Vagina (tissue), 2 donors: Measurements from ENCODE around the gene LANCL3. TPM values are rescaled to one million over a fixed set of nuclear protein-coding genes. Genes with fewer than 3 reads are reported as not detected.

Source experiments
- DNase-seq, 2 donors: peaks; one replicate each; pipeline ENCODE4 v3.0.0-alpha.2; 2017; ENCODE audit errors: extremely low spot score in 2 of 2
- H3K27ac ChIP-seq: fragments of 200-600 bp; sonication (generic); one replicate; pipeline ENCODE4 v1.5.1; 2019
- H3K27me3 ChIP-seq: fragments of 200-600 bp; sonication (generic); one replicate; pipeline ENCODE4 v1.5.1; 2019
- H3K36me3 ChIP-seq, 2 donors: fragments of 200-600 bp; sonication (generic); one replicate each; pipeline ENCODE4 v1.5.1; 2017 to 2019
- H3K4me1 ChIP-seq: fragments of 200-600 bp; sonication (generic); one replicate; pipeline ENCODE4 v1.5.1; 2019
- H3K4me3 ChIP-seq, 2 donors: fragments of 200-600 bp; sonication (generic); 1 replicate in 1 of 2; 2 replicates in 1 of 2; pipeline ENCODE4 v1.5.1; 2016 to 2019
- H3K9me3 ChIP-seq: fragments of 200-600 bp; sonication (generic); one replicate; pipeline ENCODE4 v1.5.1; 2019
- POLR2A ChIP-seq, 2 donors: fragments of 450-650 bp; IDR thresholded peaks; one replicate each; pipeline ENCODE4 v1.6.1; 2017; ENCODE audit warnings: antibody characterized with exemption in 2 of 2, mild to moderate bottlenecking in 2 of 2, moderate library complexity in 2 of 2
- POLR2AphosphoS5 ChIP-seq, 2 donors: sonication (generic); formaldehyde crosslinking; IDR thresholded peaks; one replicate each; pipeline ENCODE4 v1.9.0; 2017; ENCODE audit warnings: antibody characterized with exemption in 2 of 2, mild to moderate bottlenecking in 2 of 2, low read depth in 1 of 2; ENCODE audit not compliant: insufficient read depth in 1 of 2
- intact Hi-C: fragments of 100-400 bp; cut with DNase I; formaldehyde crosslinking; loops from one replicate; pipeline ENCODE4 v1.15.1; 2023
- total RNA-seq: library from RNA; depleted of rRNA; stranded (reverse); fragments of >200 nt; gene quantifications from one replicate; pipeline ENCODE4 v1.2.3, GENCODE V29; 2016
- TF ChIP-seq, protein P1 (sequence below), 3 experiments: fragments of 450-650 bp in 2 of 3; fragments of 200-600 bp in 1 of 3; sonication (generic) in 1 of 3; IDR thresholded peaks; one replicate each; pipeline ENCODE4 v1.5.1; 2017 to 2019; ENCODE audit warnings: antibody characterized with exemption in 3 of 3, mild to moderate bottlenecking in 2 of 3, moderate library complexity in 2 of 3

LANCL3 gene
- total RNA-seq, 1 donor from 2014 or later: 2.5 TPM

DNA sequence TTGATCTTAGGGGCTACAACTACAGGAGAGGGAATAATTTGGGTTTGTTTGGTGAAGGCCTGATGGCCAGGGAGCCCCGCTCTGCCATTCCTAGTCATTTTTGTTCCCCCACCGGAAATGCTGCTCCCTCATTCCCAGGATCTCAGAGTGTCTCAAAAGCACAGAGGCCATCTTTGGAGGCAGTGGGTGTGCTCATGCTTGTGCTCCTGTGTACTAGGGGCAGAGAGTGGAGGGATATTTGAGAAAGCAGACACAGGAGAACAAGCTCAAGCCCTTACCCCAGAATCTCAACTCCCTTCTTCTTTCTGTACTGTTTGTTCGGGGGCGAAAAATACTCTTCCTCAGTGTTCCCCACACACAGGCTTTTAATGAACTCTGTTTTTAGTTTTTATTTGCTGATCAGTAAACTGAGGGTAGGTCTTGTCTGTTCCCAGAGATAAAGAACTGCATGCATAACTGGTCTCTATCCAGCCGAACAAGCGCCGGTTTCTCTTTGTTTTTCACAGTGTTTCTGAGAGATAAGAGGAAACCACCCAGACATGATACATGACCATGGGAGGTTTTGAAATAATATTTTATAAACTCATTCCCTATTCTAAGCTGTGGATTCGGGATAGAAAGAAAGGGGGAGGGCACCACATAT is 81.2 kb downstream of the LANCL3 start:
- Histone ChIP-seq H3K4me1 (no peaks in the 10 kb centered on the region), H3K4me3 (no peak overlapping the region), H3K27me3 (no peaks in the 10 kb centered on the region), H3K9me3 (no peaks in the 10 kb centered on the region), H3K27ac (no peak overlapping the region), H3K36me3 (no peaks in the 10 kb centered on the region)
- TF ChIP-seq POLR2A (IDR thresholded peaks at IDR 0.05): no peak
- TF ChIP-seq, protein P1, sequence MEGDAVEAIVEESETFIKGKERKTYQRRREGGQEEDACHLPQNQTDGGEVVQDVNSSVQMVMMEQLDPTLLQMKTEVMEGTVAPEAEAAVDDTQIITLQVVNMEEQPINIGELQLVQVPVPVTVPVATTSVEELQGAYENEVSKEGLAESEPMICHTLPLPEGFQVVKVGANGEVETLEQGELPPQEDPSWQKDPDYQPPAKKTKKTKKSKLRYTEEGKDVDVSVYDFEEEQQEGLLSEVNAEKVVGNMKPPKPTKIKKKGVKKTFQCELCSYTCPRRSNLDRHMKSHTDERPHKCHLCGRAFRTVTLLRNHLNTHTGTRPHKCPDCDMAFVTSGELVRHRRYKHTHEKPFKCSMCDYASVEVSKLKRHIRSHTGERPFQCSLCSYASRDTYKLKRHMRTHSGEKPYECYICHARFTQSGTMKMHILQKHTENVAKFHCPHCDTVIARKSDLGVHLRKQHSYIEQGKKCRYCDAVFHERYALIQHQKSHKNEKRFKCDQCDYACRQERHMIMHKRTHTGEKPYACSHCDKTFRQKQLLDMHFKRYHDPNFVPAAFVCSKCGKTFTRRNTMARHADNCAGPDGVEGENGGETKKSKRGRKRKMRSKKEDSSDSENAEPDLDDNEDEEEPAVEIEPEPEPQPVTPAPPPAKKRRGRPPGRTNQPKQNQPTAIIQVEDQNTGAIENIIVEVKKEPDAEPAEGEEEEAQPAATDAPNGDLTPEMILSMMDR (IDR thresholded peaks at IDR 0.05): no peak
- TF ChIP-seq POLR2AphosphoS5 (IDR thresholded peaks at IDR 0.05; ENCODE audit: insufficient read depth in 1 of 2, low read depth in 1 of 2): no peak
- intact Hi-C loops: no loop called here
- DNase-seq: no peak

DNA sequence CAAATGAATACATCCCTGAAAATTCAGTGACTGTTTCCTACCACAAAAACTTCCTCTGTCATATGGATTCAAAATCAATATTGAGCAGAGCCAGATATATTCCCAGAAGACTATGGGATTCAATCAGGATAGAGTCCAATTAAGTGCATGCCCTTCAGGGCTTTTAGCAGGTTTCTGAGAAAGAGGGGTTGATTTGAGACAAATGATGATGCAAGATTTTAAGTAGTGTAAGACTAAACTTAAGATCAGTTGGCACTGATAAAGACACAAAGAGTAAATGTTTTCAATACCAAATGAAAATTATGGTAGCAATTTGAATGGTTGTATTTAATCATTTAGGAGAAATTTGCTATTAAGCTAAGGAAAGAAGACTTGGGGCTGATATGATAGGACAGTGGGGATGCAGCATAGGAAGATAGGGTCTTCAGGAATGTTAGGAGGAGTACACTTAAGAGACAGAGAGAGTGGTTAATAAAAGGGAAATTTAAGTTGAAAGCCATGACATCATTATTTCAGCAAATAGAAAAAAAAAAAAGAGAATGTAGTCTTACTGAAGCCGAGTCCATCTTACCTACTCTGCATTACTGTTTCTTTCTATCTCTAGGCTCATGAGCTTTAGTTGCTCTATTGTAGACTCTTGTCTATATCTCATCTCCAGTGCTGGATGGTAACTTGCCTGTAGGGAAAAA is 82.1 kb downstream of the LANCL3 start:
- Histone ChIP-seq H3K4me3 (no peak overlapping the region), H3K27ac (no peak overlapping the region), H3K36me3 (no peaks in the 10 kb centered on the region), H3K27me3 (no peaks in the 10 kb centered on the region), H3K4me1 (no peaks in the 10 kb centered on the region), H3K9me3 (no peaks in the 10 kb centered on the region)
- intact Hi-C loops: no loop called here
- no peak for DNase-seq
- TF ChIP-seq POLR2AphosphoS5 (IDR thresholded peaks at IDR 0.05; ENCODE audit: insufficient read depth in 1 of 2, low read depth in 1 of 2) (no peak), POLR2A (IDR thresholded peaks at IDR 0.05) (no peak)
- TF ChIP-seq, protein P1 (IDR thresholded peaks at IDR 0.05): no peak

DNA sequence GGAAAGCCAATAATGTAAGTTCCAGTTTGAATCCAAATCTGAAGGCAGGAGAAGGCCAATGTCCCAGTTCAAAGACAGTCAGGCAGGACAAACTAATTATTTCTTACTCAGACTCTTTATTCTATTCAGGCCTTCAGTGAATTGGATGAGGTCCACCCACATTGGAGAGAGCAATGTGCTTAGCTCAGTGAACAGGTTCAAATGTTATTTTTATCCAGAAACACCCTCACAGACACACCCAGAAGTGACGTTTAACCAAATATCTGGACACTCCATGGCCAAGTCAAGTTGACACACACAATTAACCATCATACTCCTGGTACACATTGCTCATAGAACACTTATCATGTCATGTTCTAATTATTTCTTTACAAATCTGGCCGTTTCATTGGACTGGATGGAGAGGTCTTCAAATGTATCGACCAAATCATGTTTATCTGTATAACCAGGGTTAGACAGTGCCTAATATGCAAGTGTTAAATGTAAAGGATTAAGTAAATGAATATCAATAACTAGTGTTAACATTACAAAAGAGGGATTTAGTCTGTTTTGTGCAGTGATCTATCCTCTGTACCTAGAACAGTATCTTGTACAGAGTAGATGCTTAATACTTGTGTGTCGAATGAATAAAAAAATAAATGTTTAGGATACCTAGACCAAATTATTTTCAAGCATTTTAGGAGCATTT is 87.0 kb downstream of the LANCL3 start:
- no peaks in the 10 kb centered on the region for H3K36me3 ChIP-seq
- H3K9me3 ChIP-seq: no peaks in the 10 kb centered on the region
- no peaks in the 10 kb centered on the region for H3K27me3 ChIP-seq
- intact Hi-C loops: no loop called here
- no peaks in the 10 kb centered on the region for H3K4me1 ChIP-seq
- DNase-seq: no peak
- H3K27ac ChIP-seq: no peak overlapping the region
- H3K4me3 ChIP-seq: no peak overlapping the region
- TF ChIP-seq POLR2A (IDR thresholded peaks at IDR 0.05) (no peak), POLR2AphosphoS5 (IDR thresholded peaks at IDR 0.05; ENCODE audit: insufficient read depth in 1 of 2, low read depth in 1 of 2) (no peak)
- TF ChIP-seq, protein P1 (IDR thresholded peaks at IDR 0.05): no peak

DNA sequence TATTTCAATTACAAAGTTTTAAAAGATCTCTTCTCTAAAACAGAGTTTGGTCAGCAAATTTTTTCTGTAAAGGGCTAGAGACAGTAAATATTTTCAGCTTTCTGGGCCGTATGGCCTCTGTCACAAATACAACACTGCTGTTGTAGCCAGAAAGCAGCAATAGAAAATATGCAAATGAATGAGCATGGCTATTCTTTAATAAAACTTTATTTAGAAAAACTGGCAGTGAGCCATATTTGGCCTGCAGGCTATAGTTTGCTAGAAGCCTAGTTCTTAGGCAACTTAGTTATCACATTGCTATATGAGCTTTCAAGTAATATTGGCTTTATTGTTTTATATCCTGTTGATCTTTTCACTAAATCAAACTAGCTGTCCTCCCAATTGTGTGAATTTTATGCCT is 87.6 kb downstream of the LANCL3 start:
- no peak for DNase-seq
- Histone ChIP-seq H3K27ac (no peak overlapping the region), H3K36me3 (no peaks in the 10 kb centered on the region), H3K27me3 (no peaks in the 10 kb centered on the region), H3K4me1 (no peaks in the 10 kb centered on the region), H3K4me3 (no peak overlapping the region), H3K9me3 (no peaks in the 10 kb centered on the region)
- no peak for TF ChIP-seq POLR2A (IDR thresholded peaks at IDR 0.05)
- TF ChIP-seq POLR2AphosphoS5 (IDR thresholded peaks at IDR 0.05; ENCODE audit: insufficient read depth in 1 of 2, low read depth in 1 of 2): no peak
- TF ChIP-seq, protein P1 (IDR thresholded peaks at IDR 0.05): no peak
- intact Hi-C loops: no loop called here
